ENCODE data around the gene C2orf68. TPM values are rescaled to one million over a fixed set of nuclear protein-coding genes. Genes with fewer than 3 reads are reported as not detected.

Gene C2orf68
- total and polyA plus RNA-seq, 2 of the 13 experiments (the other 11 are each of a cell fraction or from before 2014, with no cell fraction given): 47.1 to 77.4 TPM

DNA sequence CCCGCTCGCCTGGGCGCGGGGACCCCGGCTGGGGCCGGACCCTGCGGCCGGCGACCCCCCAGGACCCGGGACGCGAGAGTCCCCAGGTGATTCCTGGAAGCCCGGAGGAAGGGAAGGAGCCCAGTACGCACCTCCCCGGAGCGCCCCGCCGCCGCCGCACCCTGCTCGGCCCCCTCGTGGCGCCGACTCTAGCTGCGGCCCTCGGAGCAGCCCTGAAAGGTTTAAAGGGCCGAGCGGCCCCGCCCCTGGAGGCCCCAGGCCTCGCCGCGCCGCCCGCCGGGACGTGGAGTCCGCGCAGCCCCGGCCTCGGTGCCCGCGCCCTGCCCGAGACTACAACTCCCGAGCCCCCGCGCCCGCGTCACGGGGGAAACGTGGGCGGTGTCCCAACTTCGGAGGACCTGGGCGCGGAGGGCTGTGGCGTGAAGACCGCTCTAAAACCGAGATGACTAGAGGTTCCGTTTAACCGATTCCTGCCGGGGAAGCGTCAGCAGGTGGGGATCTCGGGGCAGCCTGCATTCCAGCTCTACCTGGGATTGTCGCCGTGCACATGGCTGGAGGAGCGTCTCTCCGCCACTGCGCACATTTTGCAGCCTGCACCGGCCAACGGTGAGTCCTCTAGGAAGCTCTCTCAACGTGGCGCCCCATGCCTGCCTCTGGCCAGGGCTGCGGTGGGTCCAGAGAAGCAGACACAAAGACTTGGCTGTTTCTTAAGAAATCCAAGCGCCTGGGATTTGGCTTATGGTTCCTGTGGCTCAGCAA, 9.2 kb downstream of the C2orf68 start, which contains the start of gene TMEM150A (continued):
- TF ChIP-seq THAP7 (CRISPR knock-in tag; IDR thresholded peaks at IDR 0.05): no peak
- TF ChIP-seq THAP11 (CRISPR knock-in tag; IDR thresholded peaks at IDR 0.05): peak; percentile 98
- TF ChIP-seq ZNF274 (CRISPR knock-in tag; IDR thresholded peaks at IDR 0.05): peak; percentile 89
- TF ChIP-seq SALL2 (CRISPR knock-in tag; IDR thresholded peaks at IDR 0.05): no peak
- no peak for TF ChIP-seq ZNF530 (CRISPR knock-in tag; IDR thresholded peaks at IDR 0.05; ENCODE audit: low read depth)
- no peak; the same call in 1 of the 2 replicates for TF ChIP-seq ZBED4 (CRISPR knock-in tag; IDR thresholded peaks at IDR 0.05; ENCODE audit: borderline replicate concordance)
- TF ChIP-seq YEATS4 (CRISPR knock-in tag; IDR thresholded peaks at IDR 0.05; ENCODE audit: borderline replicate concordance): peak; percentile 88; the same call in 1 of the 2 replicates
- TF ChIP-seq ZNF256 (CRISPR knock-in tag; conservative IDR thresholded peaks at IDR 0.05): no peak
- no peak for TF ChIP-seq ZNF550 (CRISPR knock-in tag; IDR thresholded peaks at IDR 0.05; ENCODE audit: borderline replicate concordance)
- TF ChIP-seq ZNF639 (CRISPR knock-in tag; conservative IDR thresholded peaks at IDR 0.05): peak; percentile 76
- peak; percentile 28; the same call in 1 of the 2 replicates for TF ChIP-seq FOXC1 (CRISPR knock-in tag; IDR thresholded peaks at IDR 0.05; ENCODE audit: borderline replicate concordance)
- no peak for TF ChIP-seq ETV6 (CRISPR knock-in tag; conservative IDR thresholded peaks at IDR 0.05)
- no peak for TF ChIP-seq GPN1 (CRISPR knock-in tag; IDR thresholded peaks at IDR 0.05; ENCODE audit: borderline replicate concordance)
- TF ChIP-seq RFX3 (CRISPR knock-in tag; IDR thresholded peaks at IDR 0.05): no peak
- no peak for TF ChIP-seq RBAK (CRISPR knock-in tag; IDR thresholded peaks at IDR 0.05)
- TF ChIP-seq ZNF569 (CRISPR knock-in tag; IDR thresholded peaks at IDR 0.05; ENCODE audit: borderline replicate concordance): no peak
- no peak; the same call in 1 of the 2 replicates for TF ChIP-seq ZNF253 (CRISPR knock-in tag; IDR thresholded peaks at IDR 0.05; ENCODE audit: borderline replicate concordance)
- TF ChIP-seq TEAD3 (CRISPR knock-in tag; optimal IDR thresholded peaks at IDR 0.05; ENCODE audit: borderline replicate concordance): no peak
- TF ChIP-seq HMG20B (CRISPR knock-in tag; conservative IDR thresholded peaks at IDR 0.05): no peak
- peak; percentile 53 for TF ChIP-seq AGO1 (IDR thresholded peaks at IDR 0.05; ENCODE audit: low read depth, low read length, poor library complexity, severe bottlenecking)
- TF ChIP-seq HOXD1 (CRISPR knock-in tag; IDR thresholded peaks at IDR 0.05): no peak; the same call in 1 of the 2 replicates
- peak; percentile 34 for TF ChIP-seq RXRA (CRISPR knock-in tag; IDR thresholded peaks at IDR 0.05)
